KMS-11 (cell line): ENCODE results near the gene SPRYD3.
"Not testable (repeated sequence)": the region's sequence is repeated elsewhere in the genome, so short reads cannot be mapped to it uniquely, and the experiment has no call there.

Source experiments
- H2AFZ ChIP-seq: fragments of 200-600 bp; sonication (generic); 2 replicates; pipeline ENCODE4 v1.6.1; 2016; ENCODE audit warnings: antibody characterized with exemption, mixed run types, low read depth
- H3K27ac ChIP-seq: fragments of 200-600 bp; sonication (generic); 2 replicates; pipeline ENCODE4 v1.6.1; 2016; ENCODE audit warnings: mild to moderate bottlenecking, mixed run types
- H3K27me3 ChIP-seq: fragments of 200-600 bp; sonication (generic); 2 replicates; pipeline ENCODE4 v1.6.1; 2017; ENCODE audit warnings: mild to moderate bottlenecking, low read depth, mixed run types, moderate library complexity; ENCODE audit not compliant: insufficient read depth
- H3K36me3 ChIP-seq: fragments of 200-600 bp; sonication (generic); 2 replicates; pipeline ENCODE4 v1.6.1; 2017; ENCODE audit warnings: mild to moderate bottlenecking, mixed run types; ENCODE audit not compliant: insufficient read depth
- H3K4me1 ChIP-seq: fragments of 200-600 bp; sonication (generic); 2 replicates; pipeline ENCODE4 v1.6.1; 2016; ENCODE audit warnings: mild to moderate bottlenecking, low read depth, mixed run types; ENCODE audit not compliant: poor library complexity, severe bottlenecking
- H3K4me2 ChIP-seq: fragments of 200-600 bp; sonication (generic); 2 replicates; pipeline ENCODE4 v1.7.0; 2016; ENCODE audit warnings: mild to moderate bottlenecking, mixed run types
- H3K4me3 ChIP-seq: fragments of 200-600 bp; sonication (generic); IDR thresholded peaks from 2 replicates; pipeline ENCODE4 v1.6.1; 2017; ENCODE audit warnings: low read depth, low read length, mixed read lengths; ENCODE audit not compliant: insufficient read depth
- H3K79me2 ChIP-seq: fragments of 200-600 bp; sonication (generic); 2 replicates; pipeline ENCODE4 v1.6.1; 2016; ENCODE audit warnings: low read depth, mixed run types; ENCODE audit not compliant: insufficient read depth
- H3K9ac ChIP-seq: fragments of 200-600 bp; sonication (generic); 2 replicates; pipeline ENCODE4 v1.6.1; 2016; ENCODE audit warnings: mild to moderate bottlenecking, mixed run types
- H4K20me1 ChIP-seq: fragments of 200-600 bp; sonication (generic); 2 replicates; pipeline ENCODE4 v1.6.1; 2016; ENCODE audit warnings: mild to moderate bottlenecking, mixed run types; ENCODE audit not compliant: insufficient read depth
- CTCF ChIP-seq: fragments of 200-600 bp; sonication (generic); conservative IDR thresholded peaks from 2 replicates; pipeline ENCODE4 v1.6.1; 2017; ENCODE audit warnings: low read depth, mild to moderate bottlenecking, antibody characterized with exemption, low read length, moderate library complexity, mixed read lengths

SPRYD3 gene

GRCh38 chr12:53115112-53115890, 36.1 kb upstream of the SPRYD3 start:
- H3K4me3 ChIP-seq = no peak overlapping the region
- no peaks in the 10 kb centered on the region for H4K20me1 ChIP-seq
- no peak overlapping the region for H3K4me2 ChIP-seq
- no peaks in the 10 kb centered on the region for H3K79me2 ChIP-seq
- H3K27me3 ChIP-seq = no peaks in the 10 kb centered on the region
- H3K27ac ChIP-seq = no peak overlapping the region
- H2AFZ ChIP-seq = no peak overlapping the region
- no peaks in the 10 kb centered on the region for H3K4me1 ChIP-seq
- no peak for TF ChIP-seq CTCF
- no peak overlapping the region for H3K9ac ChIP-seq
- H3K36me3 ChIP-seq = no peaks in the 10 kb centered on the region

- H3K4me2 ChIP-seq = no peak overlapping the region
- no peaks in the 10 kb centered on the region for H3K27me3 ChIP-seq
- no peak overlapping the region for H2AFZ ChIP-seq
- H3K27ac ChIP-seq = no peak overlapping the region
- no peak for TF ChIP-seq CTCF
- H3K9ac ChIP-seq = no peak overlapping the region
- no peaks in the 10 kb centered on the region for H3K79me2 ChIP-seq
- no peaks in the 10 kb centered on the region for H4K20me1 ChIP-seq
- H3K4me1 ChIP-seq = no peaks in the 10 kb centered on the region
- no peaks in the 10 kb centered on the region for H3K36me3 ChIP-seq
- no peak overlapping the region for H3K4me3 ChIP-seq
These were observed 34.8 kb upstream of the SPRYD3 start for GRCh38 chr12:53113951-53114350.

GRCh38 chr12:53113136-53113705, 34.0 kb upstream of the SPRYD3 start:
- Histone ChIP-seq H4K20me1 (no peaks in the 10 kb centered on the region), H3K27me3 (no peaks in the 10 kb centered on the region), H3K79me2 (no peaks in the 10 kb centered on the region), H3K4me2 (no peak overlapping the region), H3K4me3 (no peak overlapping the region), H3K4me1 (peaks cover 7% of the 10 kb centered on the region), H2AFZ (no peak overlapping the region), H3K27ac (no peak overlapping the region), H3K9ac (no peak overlapping the region), H3K36me3 (no peaks in the 10 kb centered on the region)
- no peak for TF ChIP-seq CTCF

- H3K4me2 ChIP-seq, H4K20me1 ChIP-seq, H3K27me3 ChIP-seq, H2AFZ ChIP-seq, H3K4me3 ChIP-seq, H3K36me3 ChIP-seq, H3K79me2 ChIP-seq, H3K9ac ChIP-seq, H3K27ac ChIP-seq: not testable (repeated sequence)
- H3K4me1 ChIP-seq = peaks cover 14% of the 10 kb centered on the region
These were observed 33.2 kb upstream of the SPRYD3 start for GRCh38 chr12:53112431-53112830.

- H3K4me1 ChIP-seq = peaks cover 41% of the 10 kb centered on the region
These were observed 27.9 kb upstream of the SPRYD3 start for GRCh38 chr12:53107122-53107521.

More at GRCh38 chr12:53107122-53107521, 27.9 kb upstream of the SPRYD3 start:
- Histone ChIP-seq H3K9ac (no peak overlapping the region), H3K36me3 (no peaks in the 10 kb centered on the region), H3K4me3 (no peak overlapping the region), H3K79me2 (no peaks in the 10 kb centered on the region), H3K27me3 (no peaks in the 10 kb centered on the region), H4K20me1 (no peaks in the 10 kb centered on the region), H3K4me2 (peak overlapping the region; percentile 15; the same call in 1 of the 2 replicates), H2AFZ (peak overlapping the region; percentile 2; the same call in 1 of the 2 replicates), H3K27ac (peak overlapping the region; percentile 32; the same call in 1 of the 2 replicates)
- no peak for TF ChIP-seq CTCF
